Measurements from ENCODE around the gene DNAJC7.

DNAJC7 gene

DNA sequence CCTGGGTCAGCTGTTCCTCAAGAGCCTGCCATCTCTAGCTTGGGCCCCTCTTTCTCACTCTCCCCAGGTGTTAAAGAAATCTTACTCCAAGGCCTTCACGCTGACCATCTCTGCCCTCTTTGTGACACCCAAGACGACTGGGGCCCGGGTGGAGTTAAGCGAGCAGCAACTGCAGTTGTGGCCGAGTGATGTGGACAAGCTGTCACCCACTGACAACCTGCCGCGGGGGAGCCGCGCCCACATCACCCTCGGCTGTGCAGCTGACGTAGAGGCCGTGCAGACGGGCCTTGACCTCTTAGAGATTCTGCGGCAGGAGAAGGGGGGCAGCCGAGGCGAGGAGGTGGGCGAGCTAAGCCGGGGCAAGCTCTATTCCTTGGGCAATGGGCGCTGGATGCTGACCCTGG, 43.8 kb downstream of the DNAJC7 start:
- no peak for DNase-seq

DNA sequence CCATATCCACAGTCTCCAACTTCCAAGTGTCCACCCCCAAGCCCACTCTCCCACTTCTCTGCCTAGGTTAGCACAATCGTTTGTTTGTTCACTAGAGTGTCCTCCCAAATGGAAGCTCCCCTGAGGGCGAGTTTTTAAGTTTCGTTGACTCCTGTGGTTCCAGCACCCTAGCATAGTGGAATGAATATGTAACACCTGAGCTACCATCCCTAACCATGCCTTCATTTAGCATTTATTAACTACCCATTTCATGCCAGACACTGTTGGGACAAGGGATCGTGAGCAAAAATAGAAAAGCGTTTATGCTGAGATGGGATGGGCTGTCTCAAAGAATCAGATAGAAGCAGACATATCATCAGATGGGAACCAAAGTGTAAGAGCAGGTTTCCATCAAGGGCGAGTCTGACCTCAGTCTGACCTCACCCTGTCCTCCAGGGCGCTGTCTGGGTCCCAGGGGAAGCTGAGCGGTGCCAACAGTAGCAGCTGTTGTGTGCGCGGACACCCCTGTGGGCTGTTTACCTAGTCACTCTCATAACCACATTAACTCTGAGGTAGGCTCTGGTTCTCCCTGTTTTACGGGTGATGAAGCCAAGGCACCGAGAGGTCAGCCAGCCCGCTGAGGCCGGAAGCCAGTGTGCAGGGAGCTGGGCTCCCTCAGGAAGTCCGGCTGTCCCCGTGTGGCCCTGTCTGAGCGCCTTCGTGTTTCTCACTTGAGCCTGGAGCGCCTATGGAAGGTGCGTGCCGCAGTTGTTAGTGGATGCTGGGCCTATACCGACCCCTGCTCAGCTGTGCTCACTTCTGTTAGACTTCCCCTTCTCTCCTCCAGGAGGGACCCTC, 44.5 kb downstream of the DNAJC7 start:
- DNase-seq, result no peak

DNA sequence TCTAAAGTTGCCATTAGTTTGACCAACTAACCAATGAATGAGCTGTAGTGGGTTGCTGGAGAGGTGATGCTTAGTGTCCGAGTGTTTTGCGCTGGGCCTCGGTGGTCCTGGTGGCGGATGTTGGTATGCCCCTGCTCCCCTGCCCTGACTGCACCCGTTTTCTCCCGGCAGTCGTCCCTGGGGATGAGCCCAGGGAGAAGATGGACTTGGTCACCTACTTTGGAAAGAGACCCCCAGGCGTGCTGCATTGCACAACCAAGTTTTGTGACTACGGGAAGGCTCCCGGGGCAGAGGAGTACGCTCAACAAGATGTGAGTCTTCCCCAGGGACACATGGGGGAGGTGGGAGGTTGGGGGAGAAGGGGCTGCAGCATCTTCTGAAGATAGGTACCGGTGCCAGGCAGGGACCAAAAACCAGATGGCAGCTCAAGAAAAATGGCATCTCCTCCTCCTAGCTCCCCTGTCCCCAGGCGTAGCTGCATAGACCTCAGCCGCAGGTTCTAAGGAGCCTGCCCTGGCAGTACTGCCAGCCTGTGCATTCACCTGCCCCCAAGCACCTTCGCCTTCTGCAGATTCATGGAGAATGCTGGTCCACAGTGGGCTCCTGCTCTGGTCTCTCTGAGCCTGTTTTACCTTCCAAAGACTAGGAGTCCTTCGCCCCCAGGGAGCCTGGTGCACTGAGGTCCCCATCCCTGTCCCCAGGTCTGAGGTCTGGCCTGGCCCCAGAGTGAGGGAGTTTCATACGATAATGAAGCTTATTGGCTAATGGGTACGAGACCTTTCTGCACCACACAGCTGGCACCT, 45.3 kb downstream of the DNAJC7 start:
- DNase-seq, result no peak

DNA sequence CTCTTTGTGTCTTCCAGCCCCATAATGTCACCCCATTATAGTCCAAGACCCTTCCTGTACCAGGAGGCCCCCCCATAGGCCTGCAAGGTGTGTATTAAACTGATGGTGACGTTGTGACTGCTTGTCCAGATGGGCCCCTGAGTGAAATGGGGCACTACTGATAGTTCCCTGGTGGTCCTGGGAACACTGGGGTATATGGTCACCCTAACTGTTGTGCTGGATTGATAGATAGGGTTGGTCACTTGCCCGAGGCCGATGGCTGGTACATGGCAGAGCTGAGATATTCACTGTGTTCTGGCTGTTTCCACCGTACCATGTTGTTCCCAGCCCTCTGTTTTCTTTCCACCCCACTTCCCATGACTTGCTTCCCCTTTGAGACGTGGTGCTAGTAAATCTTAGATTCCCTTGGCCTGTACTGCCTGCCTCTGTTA, 46.3 kb downstream of the DNAJC7 start:
- no peak for DNase-seq

DNA sequence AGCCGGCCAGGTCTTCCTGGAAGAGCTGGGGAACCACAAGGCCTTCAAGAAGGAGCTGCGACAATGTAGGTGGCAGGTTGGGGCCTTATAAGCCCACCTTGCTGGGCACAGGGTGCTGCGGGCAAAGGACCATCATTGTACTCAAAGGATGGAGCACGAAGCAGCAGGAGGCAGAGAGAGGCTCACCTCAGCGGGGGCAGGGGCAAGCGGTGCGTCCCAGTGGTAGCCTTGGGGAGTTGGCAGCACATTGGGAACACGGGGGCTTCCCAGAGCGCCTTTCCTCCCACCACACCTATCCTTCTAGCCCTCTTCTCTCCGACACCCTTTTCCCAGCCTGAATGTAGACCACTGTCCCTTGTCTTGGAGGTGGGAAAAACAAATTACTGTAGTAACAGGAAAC, 48.6 kb downstream of the DNAJC7 start:
- no peak for DNase-seq

DNA sequence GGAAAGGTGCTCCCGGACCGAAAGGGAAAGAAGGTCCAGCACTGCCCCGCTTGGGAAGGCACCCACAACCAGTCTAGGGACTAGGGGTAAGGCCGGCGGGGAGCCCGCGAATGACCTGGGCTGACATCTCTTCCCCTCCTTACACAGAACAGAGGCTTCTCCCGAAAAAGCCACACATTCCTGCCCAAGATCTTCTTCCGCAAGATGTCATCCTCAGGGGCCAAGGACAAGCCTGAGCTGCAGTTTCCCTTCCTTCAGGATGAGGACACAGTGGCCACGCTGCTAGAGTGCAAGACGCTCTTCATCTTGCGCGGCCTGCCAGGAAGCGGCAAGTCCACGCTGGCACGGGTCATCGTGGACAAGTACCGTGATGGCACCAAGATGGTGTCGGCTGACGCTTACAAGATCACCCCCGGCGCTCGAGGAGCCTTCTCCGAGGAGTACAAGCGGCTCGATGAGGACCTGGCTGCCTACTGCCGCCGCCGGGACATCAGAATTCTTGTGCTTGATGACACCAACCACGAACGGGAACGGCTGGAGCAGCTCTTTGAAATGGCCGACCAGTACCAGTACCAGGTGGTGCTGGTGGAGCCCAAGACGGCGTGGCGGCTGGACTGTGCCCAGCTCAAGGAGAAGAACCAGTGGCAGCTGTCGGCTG, 49.2 kb downstream of the DNAJC7 start:
- no peak for DNase-seq

DNA sequence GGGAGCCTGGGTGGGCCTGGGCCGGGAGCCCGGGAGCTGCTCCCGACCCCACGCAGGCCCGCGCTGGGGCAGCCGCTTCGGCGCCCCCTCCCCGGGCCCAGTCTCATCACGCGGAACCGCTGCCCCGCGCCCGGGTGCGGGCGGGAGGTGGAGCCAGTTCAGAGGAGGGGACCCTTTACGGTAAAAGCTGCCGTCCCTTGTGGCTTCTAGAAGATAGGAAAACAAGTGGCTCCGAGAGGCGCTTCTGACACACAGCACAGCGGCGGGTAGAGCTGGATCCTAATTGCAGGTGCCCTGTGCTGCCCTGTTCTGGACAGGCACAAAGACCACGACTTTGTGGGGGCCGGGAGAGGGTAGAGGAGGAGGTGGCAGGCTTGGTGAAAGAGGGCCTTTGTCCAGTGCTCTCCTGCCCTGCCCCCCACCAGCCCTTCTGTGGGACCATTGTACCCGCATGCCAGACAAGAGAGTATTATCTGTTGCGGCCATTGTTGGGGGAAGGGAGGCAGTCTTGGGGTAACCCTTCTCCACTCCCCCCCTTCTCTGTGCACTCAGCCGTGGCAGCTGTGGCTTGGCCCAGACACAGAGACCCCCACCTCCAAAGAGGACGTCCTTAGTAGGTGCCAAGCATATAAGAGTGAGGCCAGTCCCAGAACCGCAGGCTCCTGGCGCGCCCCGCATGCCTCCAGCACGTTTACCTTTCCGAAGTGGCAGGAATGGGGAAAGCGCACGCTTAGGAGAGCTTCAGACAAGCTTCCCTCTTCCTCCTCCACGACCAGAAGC, 49.9 kb downstream of the DNAJC7 start:
- DNase-seq, result no peak

DNA sequence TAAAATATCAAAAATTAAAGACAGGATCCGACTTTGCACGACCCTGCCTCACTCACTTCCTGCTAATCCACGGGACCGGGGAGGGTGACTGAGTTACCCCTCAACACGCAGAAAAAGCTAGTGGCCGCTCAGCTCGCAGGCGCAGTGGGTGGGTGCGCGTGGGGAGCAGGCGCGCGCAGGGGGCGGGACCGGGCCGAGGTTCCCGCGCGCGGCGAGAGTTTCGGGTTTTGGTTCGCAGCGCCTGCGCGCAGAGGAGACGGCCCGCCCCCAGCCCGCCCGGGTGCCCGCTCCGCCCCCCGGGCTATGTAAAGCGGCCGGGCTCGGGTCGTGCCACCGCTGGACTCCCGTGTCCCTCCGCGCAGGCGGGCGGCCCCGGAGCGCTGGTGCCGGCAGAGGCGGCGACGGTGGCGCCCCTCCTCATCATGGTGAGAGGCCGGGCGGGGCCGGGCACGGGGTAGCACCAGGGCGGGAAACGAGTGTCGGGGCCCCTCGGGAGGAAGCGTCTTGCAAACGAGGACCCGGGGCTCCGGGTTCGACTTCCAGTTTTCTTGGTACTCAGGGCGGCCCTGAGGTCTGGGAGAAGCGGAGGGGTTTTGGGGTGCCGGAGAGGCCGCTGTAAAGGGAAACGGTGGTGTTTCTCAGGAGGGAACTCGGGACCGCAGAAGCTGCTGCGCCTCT, 50.6 kb downstream of the DNAJC7 start, which contains the start of gene CNP:
CNP (plus strand) TSS at position 333 of the 678 bp plus-strand sequence; CDS start at position 423, 90 bp downstream.
- DNase-seq, result peak; percentile 68 to 79

DNA sequence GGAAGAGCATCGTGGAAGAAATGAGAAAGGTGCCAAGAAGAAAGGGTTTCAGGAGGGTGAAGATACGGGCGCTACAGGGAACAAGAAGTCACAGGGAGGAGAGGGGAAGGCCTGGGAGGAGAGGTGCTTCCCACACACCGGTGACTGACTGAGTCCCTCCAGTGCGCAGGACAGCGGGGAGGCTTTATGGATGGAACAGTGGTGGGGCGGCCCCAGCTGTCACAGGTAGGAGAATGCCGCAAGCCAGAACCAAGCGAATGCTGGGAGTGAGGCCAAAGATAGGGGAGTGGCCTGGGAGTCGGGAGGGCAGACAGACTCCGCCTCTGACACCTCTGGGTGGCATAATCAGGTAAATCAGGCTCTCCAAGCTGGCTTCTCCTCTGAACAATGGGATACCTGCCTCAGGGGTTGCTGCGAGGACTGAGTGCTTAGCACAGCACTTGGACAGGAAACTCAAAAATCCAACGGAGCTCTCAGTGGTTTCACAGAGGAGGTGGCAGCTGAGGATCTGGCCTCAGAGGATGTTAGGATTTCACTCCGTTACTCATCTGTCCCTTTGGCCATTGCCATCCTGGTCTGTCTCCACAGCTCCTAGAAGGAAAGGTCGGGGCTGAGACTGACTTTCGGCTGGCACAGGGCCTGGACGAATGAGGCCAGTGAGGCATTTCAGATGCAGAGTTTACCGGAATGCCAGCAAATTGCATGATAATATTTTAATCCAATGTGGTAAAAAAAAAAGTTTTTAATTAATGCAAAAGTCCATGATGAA, 51.4 kb downstream of the DNAJC7 start:
- peak in 1 of 2 donors; percentile 39 for DNase-seq

DNA sequence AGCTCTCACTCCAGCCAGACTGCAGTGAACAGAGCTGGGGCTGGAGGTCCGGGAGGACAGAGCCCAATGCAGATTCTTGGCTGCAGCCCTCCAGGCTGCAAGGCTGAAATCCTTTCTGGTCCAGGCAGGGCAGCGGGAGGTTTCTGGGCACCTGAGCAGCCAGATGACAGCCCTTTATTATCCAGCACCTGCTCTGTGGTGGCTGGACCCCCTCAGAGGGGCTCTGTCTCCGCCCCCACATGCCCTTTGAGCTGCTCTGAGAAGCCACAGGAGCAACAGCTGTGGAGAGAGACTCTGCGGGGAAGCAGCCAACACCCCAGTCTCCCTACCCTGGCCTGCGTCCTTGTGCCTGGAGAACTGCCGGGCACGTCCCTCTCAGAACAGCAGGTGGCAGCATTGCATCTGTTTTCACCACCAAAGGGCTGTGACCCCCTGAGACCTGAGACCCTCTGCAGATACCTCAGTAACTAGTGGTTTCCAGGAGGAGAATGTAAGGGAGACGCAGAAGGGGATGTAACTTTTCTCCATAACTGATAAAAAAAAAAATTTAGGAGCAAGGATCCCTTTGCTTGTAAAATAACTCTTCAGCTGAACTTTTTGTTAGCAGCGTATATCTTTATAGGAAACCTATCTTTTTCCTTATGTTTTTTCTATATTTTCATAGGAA, 54.3 kb downstream of the DNAJC7 start:
- DNase-seq, result peak; percentile 25 to 65

DNA sequence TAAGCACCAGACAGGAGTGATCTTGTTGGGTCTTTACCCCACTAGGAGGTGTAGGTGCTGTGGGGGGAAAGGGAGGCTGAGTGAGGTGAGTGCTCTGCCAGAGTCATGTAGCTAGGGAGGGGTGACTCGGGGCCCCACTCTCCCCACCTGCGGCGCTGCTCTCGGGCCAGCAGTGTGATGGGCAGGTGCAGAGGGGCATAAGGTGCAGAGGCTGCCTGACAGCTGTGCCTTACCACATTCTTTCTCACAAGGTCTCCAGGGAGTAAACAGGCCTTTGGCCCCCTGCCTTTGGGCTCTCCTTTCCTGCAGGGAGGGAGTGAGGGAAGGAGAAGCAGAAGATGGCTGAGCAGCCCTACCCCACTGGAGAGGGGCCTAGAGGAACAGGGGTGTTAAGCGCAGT, 55.1 kb downstream of the DNAJC7 start:
- DNase-seq, result no peak

DNA sequence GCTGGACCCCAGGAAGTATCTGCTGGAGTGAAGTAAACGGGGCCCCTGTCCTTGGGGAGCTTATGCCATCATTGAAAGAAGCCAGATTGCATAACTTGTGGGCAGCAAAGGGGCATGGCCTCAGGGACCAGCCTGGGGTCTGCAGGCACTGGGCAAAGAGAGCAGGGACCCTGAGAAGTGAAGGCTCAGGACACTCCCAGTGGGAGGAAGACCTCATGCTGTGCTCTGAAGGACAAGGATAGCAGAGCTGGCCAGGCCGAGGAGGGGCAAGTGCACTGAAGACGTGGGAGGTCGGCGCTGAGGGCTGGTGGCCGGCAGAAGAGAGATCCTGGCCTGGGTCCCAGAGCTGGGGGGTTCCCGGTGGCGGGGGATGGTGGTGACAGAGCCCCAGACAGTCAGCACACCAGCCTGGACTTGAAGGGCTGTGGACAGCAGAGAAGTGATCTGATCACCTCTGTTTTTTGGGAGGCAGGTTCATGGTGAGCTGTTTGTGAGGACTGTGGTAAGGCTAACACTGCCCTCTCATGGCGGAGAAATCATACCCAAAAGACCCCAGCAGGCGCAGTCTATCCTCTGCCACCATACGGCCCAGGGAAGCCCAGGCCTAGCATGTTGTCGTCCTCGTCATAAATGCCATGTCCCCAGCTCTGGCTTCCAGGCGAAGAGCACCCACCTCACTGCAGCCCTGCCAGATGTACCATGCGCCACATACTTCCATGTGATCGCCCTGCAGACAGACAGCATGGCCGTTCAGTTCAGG, 57.7 kb downstream of the DNAJC7 start:
- peak in 1 of 2 donors; percentile 28 for DNase-seq

DNA sequence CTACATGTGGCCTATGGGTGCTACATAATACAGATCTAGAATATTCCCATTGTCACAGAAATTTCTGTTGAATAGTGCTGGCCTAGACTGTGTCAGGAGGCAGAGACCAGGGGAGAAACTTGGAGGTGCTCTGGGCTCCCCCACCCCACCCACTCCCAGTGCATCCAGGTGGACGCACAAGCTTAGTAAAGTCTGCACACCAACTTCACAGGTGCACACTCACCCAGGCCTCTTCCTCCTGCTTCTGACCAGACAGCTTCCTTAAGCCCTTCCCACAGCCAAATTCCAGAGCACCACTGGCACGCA, 58.3 kb downstream of the DNAJC7 start:
- no peak for DNase-seq

DNA sequence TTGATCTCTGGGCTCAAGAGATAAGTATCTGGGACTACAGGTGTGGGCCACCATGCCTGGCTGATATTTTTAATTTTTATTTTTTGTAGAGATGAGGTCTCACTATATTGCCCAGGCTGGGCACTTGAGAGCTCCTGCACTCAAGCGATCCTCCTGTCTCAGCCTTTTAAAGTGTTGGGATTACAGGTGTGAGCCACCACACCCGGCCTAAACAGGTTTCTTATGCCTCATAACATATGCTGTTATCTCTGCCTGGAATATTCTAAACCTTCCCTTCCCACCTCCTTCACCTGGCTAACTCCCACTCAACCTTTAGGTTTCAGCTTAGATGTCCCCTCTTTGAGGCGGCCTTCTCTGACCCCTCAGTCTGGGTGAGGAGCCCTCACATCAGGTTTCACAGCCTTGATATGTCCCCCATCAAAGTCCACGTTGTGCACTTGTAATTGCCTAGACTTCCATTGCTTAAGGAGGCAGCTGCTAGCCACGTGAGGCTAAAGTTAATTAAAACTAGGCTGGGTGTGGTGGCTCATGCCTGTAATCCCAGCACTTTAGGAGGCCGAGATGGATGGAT, 59.3 kb downstream of the DNAJC7 start:
- no peak for DNase-seq

DNA sequence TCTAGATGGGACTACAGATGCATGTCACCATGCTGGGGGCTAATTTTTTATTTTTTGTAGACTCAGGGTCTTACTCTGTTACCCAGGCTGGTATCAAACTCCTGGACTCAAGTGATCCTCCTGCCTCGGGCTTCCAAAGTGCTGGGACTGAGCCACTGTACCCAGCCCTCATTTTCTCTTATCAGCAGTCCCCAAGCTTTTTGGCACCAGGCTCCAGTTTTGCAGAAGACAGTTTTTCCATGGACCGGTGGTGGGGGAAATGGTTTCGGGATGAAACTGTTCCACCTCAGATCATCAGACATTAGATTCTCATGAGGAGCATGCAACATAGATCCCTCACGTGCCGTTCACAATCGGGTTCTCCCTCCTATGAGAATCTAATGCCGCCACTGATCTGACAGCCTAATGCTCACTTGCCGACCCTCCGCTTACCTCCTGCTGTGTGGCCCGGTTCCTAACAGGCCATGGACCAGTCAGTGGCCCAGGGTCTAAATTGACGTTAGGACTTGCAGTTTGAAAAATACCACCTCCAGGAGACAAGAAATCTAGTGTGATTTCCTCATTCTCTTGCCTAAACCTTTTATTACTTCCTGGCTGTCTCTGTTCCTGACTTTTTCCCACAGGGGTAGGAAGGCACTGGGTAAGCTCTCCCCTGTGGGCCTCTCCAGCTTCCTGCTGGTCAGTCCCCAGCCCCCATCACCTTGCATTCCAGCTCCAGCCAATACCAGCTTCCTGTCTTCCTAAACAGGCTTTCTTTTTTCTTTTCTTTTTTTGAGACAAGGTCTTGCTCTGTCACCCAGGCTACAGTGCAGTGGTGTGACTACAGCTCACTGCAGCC, 60.0 kb downstream of the DNAJC7 start:
- no peak for DNase-seq

DNA sequence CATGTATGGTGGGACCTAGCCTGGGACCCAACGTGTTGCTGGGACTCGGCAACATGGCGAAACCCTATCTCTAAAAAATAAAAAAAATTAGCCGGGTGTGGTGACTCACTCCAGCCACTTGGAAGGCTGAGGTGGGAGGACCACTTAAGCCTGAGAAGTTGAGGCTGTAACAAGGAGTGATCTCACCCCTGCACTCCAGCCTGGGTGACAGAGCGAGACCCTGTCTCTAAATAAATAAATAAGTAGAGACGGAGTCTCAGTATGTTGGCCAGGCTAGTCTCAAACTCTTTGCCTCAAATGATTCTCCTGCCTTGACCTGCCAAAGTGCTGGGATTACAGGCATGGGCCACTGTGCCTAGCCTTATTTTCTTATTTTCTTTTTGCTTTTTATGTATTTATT, 60.7 kb downstream of the DNAJC7 start:
- no peak for DNase-seq

DNA sequence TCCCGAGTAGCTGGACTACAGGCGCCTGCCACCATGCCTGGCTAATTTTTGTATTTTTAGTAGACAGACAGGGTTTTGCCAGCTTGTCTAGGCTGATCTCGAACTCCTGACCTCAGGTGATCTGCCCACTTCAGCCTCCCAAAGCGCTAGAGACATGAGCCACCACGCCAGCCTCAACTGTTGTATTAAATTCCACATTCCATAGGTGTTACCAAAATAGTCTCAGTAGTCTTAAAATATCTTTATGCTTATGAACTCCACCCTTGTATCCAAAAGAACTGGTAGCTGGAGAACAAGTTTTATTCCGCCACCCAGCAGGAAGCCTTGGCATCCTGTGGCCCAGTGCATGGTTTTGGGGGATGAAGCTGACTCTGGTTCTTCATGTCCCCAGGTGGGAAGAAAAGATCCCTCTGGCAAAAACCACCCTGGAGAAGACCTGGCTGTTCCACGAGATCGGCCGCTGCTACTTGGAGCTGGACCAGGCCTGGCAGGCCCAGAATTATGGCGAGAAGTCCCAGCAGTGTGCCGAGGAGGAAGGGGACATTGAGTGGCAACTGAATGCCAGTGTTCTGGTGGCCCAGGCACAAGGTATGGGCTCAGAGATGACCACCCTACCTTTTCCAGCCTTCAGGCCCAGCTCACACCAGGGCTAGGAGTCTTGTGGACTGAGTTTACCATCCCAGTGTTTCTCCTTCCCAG, 68.3 kb downstream of the DNAJC7 start:
- DNase-seq, result no peak

DNA sequence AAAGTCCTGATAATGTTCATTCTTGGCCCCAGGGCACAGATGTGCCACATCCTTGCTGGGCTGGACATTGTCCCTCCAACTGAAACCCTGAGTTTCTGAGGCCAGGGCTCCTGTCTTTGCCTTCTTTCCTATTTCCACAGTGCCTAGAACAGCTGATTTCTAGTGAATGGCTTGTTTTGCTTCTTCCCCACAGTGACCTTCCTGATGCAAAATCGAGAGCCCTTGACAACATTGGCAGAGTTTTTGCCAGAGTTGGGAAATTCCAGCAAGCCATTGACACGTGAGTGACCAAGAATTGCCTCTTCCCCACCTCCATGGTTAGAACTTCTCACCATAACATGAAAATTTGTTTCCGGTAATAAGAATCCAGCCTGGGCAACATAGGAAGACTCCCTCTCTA, 72.3 kb downstream of the DNAJC7 start:
- DNase-seq, result no peak
